HepG2 (cell line): ENCODE results near the gene GRK4. TPM values are rescaled to one million over a fixed set of nuclear protein-coding genes. Genes with fewer than 3 reads are reported as not detected.

Source experiments
- ATAC-seq: fragments of 200-7000 bp; cut with Tn5 transposase; 3 replicates; pipeline ENCODE4 v1.9.1; 2020; ENCODE audit warnings: mild to moderate bottlenecking, moderate library complexity
- BruUV-seq: library from RNA; stranded (reverse); fragments of 400-500 nt; replicated peaks from 2 replicates; lab custom pipeline; 2021; lab: Mats Ljungman, UMichigan
- CTCF ChIA-PET: fragments of 300-600 bp; formaldehyde crosslinking; extraction: SDS; loops from one replicate; lab custom pipeline; 2021; ENCODE audit warnings: low total read pairs, inconsistent platforms, low intra/inter-chr PET ratio; lab: Yijun Ruan, JAX
- POLR2A ChIA-PET: fragments of 350-600 bp; sonication (Branson Sonifier 250); formaldehyde crosslinking; loops from one replicate; lab custom pipeline; 2020; ENCODE audit warnings: antibody characterized with exemption, inconsistent platforms; lab: Yijun Ruan, JAX
- DNase-seq: peaks from one replicate; pipeline ENCODE4 v3.0.0-alpha.2; 2015; ENCODE audit warnings: low spot score
- FAIRE-seq: peaks from 3 replicates; lab custom pipeline; 2011; peaks lifted over from hg19 to GRCh38; lab: Jason Lieb, UNC
- H2AFZ ChIP-seq: one replicate; pipeline ENCODE4 v1.6.1; 2011; ENCODE audit warnings: low read length, inconsistent platforms
- H3K27ac ChIP-seq: fragments of 300-600 bp; 3 replicates; pipeline ENCODE4 v1.8.0; 2011; ENCODE audit warnings: mixed run types, mild to moderate bottlenecking, mixed read lengths, low read length, inconsistent platforms; ENCODE audit not compliant: insufficient read depth; ENCODE audit errors: extremely low read length
- H3K27me3 ChIP-seq, 2 experiments: fragments of 200-600 bp in 1 of 2; 2 replicates in 1 of 2; 3 replicates in 1 of 2; pipeline versions ENCODE4 v1.6.0 to v1.8.0; 2011; ENCODE audit warnings: low read length in 2 of 2, mild to moderate bottlenecking in 2 of 2, moderate library complexity in 2 of 2, inconsistent platforms in 1 of 2; ENCODE audit not compliant: insufficient read depth in 2 of 2, control insufficient read depth in 1 of 2
- H3K36me3 ChIP-seq, 2 experiments: fragments of 200-600 bp in 1 of 2; replicated peaks in 1 of 2; 2 replicates in 1 of 2; 3 replicates in 1 of 2; pipeline versions ENCODE4 v1.5.1 to v1.8.0; 2011; ENCODE audit warnings: low read length in 2 of 2, inconsistent platforms in 1 of 2; ENCODE audit not compliant: insufficient read depth in 2 of 2, control insufficient read depth in 1 of 2
- H3K4me1 ChIP-seq: 2 replicates; pipeline ENCODE4 v1.5.1; 2012; ENCODE audit warnings: low read length, inconsistent platforms; ENCODE audit not compliant: insufficient read depth
- H3K4me2 ChIP-seq: 2 replicates; pipeline ENCODE4 v1.6.0; 2011; ENCODE audit warnings: low read depth, low read length, inconsistent platforms
- H3K4me3 ChIP-seq, 3 experiments: fragments of 200-600 bp in 1 of 3; sonication (generic), shearing (Covaris generic) in 1 of 3; replicated peaks in 1 of 3; 2 replicates each; pipeline ENCODE4 v1.5.1; 2011 to 2016; ENCODE audit warnings: low read length in 3 of 3, inconsistent platforms in 2 of 3, low read depth in 2 of 3, mild to moderate bottlenecking in 2 of 3, control low read depth in 1 of 3, mixed read lengths in 1 of 3; ENCODE audit not compliant: insufficient read depth in 1 of 3
- H3K79me2 ChIP-seq: one replicate; pipeline ENCODE4 v1.6.1; 2011; ENCODE audit warnings: low read length, inconsistent platforms; ENCODE audit not compliant: insufficient read depth
- H3K9ac ChIP-seq: 2 replicates; pipeline ENCODE4 v1.6.0; 2011; ENCODE audit warnings: mild to moderate bottlenecking, low read depth, low read length, inconsistent platforms; ENCODE audit not compliant: insufficient read depth
- H3K9me3 ChIP-seq: 2 replicates; pipeline ENCODE4 v1.5.1; 2012; ENCODE audit warnings: mild to moderate bottlenecking, low read length
- H4K20me1 ChIP-seq: 2 replicates; pipeline ENCODE4 v1.6.0; 2011; ENCODE audit warnings: inconsistent platforms, mild to moderate bottlenecking, low read length, moderate library complexity; ENCODE audit not compliant: insufficient read depth
- ZNF33A ChIP-seq: sonication (generic); formaldehyde crosslinking; IDR thresholded peaks from 2 replicates; pipeline ENCODE4 v1.5.1; 2020; ENCODE audit warnings: missing genetic modification reagents, mild to moderate bottlenecking, moderate library complexity, borderline replicate concordance
- ZNF878 ChIP-seq: sonication (generic); formaldehyde crosslinking; IDR thresholded peaks from 2 replicates; pipeline ENCODE4 v1.8.1; 2023; ENCODE audit warnings: mild to moderate bottlenecking, missing genetic modification reagents, moderate library complexity
- WGBS: methylation state at CpG from one replicate; pipeline ENCODE4 v1.1.6; 2017; ENCODE audit warnings: low lambda C conversion rate; 5-methylcytosine and 5-hydroxymethylcytosine counted together
- in situ Hi-C: cut with HindIII; loops from 2 replicates; pipeline ENCODE4 v1.10.0; 2017; ENCODE audit warnings: low pct_unique_long_range_greater_than_20kb; ENCODE audit not compliant: extremely low pct_ligation_motif_present
- intact Hi-C: fragments of 100-400 bp; cut with micrococcal nuclease; formaldehyde crosslinking; loops from one replicate; pipeline ENCODE4 v1.10.0; 2022; ENCODE audit not compliant: unreplicated experiment
- polyA plus RNA-seq, 8 experiments: library from polyadenylated mRNA; depleted of rRNA in 3 of 8; stranded (reverse) in 7 of 8; unstranded in 1 of 8; fragments of >200 nt; fragmentation: Illumina TruSeq in 4 of 8; extraction: Trizol in 4 of 8; gene quantifications; 2 replicates each; pipeline versions ENCODE4 v1.2.1 to v1.2.3, GENCODE V29; 2011 to 2016; ENCODE audit warnings: low read depth in 4 of 8, missing spikeins in 1 of 8, mixed read lengths in 1 of 8; ENCODE audit not compliant: insufficient read depth in 1 of 8
- total RNA-seq, 5 experiments: library from RNA; depleted of rRNA; stranded (reverse); fragments of >200 nt; fragmentation: Illumina TruSeq; extraction: Trizol; gene quantifications; 2 replicates each; pipeline ENCODE4 v1.2.3, GENCODE V29; 2016; ENCODE audit warnings: low read depth in 1 of 5
- TF ChIP-seq, protein P1 (sequence below): sonication (generic); formaldehyde crosslinking; IDR thresholded peaks from 2 replicates; pipeline ENCODE4 v1.4.0; 2020; ENCODE audit warnings: missing genetic modification reagents
- TF ChIP-seq, protein P2 (sequence below): sonication (generic); formaldehyde crosslinking; IDR thresholded peaks from 2 replicates; pipeline ENCODE4 v1.4.0; 2020; ENCODE audit warnings: missing genetic modification reagents

GRK4 gene
- total and polyA plus RNA-seq, 2 of the 13 experiments (the other 11 are each of a cell fraction or from before 2014, with no cell fraction given), result 1.8 to 2.0 TPM

DNA sequence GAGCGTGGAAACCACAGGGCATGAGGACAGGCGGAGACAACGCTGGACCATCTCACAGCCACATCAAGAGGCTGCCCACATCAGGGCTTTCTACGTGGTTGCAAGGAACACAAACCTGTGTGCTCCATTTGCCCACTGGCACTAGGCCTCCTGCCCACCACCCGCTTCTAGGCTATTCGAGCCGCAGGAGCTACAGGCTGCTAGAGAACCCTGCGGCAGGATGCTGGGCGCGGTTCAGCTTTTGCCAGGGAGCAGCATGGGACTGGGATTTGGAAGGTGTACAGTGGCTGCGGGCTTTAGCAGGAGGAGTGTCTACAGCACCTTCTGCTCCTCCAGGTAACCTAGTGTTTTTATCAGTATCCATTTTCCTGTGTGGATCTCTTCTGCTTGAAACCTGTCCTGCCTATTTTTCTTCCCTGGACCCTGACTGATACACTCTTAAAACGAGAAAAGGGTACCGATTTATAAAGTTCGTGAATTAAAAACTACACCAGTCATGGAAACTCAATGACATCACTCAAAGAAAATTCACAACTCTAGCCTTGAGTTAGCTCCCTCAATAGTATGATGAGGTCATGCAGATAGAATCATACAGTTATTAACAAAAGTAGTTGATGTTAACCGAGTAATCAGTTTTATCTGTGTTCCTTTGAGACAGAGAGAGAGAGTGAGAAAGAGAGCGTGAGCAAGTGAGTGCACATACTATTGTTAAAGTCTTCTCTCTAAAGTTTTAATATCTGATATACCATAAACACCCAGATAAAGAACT lies 13.0 kb upstream of the GRK4 start (continued):
- no peak for TF ChIP-seq ZNF878
- no peak for TF ChIP-seq ZNF33A (CRISPR knock-in tag)

DNA sequence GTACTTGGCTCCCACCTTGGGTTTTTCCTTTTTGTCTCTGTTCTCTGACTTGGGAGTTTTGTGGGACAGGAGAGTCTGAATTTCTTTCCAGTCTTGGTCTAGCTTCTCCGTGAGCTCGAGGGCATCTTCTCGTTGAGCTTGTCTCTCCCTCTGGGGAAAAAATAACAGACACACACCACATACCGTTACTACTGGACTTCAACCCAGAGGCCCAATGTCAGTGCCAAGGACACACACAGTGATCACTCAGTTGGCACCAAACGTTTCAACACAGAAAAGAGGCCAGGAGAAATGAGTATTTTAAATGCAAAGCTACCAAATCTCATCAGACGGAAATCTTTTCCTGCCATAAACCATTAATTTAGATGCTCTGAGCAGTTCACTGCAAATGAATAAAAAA lies 9.9 kb upstream of the GRK4 start:
- H3K79me2 ChIP-seq, result peaks cover 8% of the 10 kb centered on the region

More for the DNA sequence above, 9.9 kb upstream of the GRK4 start:
- Histone ChIP-seq H3K4me1 (peaks cover 23% of the 10 kb centered on the region; the same call in 1 of the 2 replicates), H3K9ac (no peak overlapping the region), H3K9me3 (no peaks in the 10 kb centered on the region), H4K20me1 (peaks cover 11% of the 10 kb centered on the region), H3K36me3 (peaks cover 36 to 80% of the 10 kb centered on the region in 2 experiments), H3K4me2 (no peak overlapping the region), H3K27me3 (no peaks in the 10 kb centered on the region), H3K27ac (peak overlapping the region; percentile 46), H3K4me3 (no peak overlapping the region), H2AFZ (no peak overlapping the region)
- intact Hi-C loops, result no loop called here
- 74% methylated on average over 6 of the region's 6 CpGs for WGBS
- TF ChIP-seq, protein P1, sequence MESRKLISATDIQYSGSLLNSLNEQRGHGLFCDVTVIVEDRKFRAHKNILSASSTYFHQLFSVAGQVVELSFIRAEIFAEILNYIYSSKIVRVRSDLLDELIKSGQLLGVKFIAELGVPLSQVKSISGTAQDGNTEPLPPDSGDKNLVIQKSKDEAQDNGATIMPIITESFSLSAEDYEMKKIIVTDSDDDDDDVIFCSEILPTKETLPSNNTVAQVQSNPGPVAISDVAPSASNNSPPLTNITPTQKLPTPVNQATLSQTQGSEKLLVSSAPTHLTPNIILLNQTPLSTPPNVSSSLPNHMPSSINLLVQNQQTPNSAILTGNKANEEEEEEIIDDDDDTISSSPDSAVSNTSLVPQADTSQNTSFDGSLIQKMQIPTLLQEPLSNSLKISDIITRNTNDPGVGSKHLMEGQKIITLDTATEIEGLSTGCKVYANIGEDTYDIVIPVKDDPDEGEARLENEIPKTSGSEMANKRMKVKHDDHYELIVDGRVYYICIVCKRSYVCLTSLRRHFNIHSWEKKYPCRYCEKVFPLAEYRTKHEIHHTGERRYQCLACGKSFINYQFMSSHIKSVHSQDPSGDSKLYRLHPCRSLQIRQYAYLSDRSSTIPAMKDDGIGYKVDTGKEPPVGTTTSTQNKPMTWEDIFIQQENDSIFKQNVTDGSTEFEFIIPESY (CRISPR knock-in tag), result peak; percentile 55; the same call in 1 of the 2 replicates
- TF ChIP-seq, protein P2, sequence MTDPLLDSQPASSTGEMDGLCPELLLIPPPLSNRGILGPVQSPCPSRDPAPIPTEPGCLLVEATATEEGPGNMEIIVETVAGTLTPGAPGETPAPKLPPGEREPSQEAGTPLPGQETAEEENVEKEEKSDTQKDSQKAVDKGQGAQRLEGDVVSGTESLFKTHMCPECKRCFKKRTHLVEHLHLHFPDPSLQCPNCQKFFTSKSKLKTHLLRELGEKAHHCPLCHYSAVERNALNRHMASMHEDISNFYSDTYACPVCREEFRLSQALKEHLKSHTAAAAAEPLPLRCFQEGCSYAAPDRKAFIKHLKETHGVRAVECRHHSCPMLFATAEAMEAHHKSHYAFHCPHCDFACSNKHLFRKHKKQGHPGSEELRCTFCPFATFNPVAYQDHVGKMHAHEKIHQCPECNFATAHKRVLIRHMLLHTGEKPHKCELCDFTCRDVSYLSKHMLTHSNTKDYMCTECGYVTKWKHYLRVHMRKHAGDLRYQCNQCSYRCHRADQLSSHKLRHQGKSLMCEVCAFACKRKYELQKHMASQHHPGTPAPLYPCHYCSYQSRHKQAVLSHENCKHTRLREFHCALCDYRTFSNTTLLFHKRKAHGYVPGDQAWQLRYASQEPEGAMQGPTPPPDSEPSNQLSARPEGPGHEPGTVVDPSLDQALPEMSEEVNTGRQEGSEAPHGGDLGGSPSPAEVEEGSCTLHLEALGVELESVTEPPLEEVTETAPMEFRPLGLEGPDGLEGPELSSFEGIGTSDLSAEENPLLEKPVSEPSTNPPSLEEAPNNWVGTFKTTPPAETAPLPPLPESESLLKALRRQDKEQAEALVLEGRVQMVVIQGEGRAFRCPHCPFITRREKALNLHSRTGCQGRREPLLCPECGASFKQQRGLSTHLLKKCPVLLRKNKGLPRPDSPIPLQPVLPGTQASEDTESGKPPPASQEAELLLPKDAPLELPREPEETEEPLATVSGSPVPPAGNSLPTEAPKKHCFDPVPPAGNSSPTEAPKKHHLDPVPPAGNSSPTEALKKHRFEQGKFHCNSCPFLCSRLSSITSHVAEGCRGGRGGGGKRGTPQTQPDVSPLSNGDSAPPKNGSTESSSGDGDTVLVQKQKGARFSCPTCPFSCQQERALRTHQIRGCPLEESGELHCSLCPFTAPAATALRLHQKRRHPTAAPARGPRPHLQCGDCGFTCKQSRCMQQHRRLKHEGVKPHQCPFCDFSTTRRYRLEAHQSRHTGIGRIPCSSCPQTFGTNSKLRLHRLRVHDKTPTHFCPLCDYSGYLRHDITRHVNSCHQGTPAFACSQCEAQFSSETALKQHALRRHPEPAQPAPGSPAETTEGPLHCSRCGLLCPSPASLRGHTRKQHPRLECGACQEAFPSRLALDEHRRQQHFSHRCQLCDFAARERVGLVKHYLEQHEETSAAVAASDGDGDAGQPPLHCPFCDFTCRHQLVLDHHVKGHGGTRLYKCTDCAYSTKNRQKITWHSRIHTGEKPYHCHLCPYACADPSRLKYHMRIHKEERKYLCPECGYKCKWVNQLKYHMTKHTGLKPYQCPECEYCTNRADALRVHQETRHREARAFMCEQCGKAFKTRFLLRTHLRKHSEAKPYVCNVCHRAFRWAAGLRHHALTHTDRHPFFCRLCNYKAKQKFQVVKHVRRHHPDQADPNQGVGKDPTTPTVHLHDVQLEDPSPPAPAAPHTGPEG (CRISPR knock-in tag), result no peak
- FAIRE-seq (no peak), DNase-seq (no peak), ATAC-seq (no peak)
- CTCF ChIA-PET, result interaction anchor here (1.4 to 1.5 kb wide), 2 partner anchors 10 to 512 kb away, joined by 6 to 10 read pairs; partner anchors contain the start of genes GRK4 and NOP14
- in situ Hi-C loops, result no loop called here
- BruUV-seq, result no TSS peak
- POLR2A ChIA-PET, result interaction anchor here (1.4 to 2.0 kb wide), 2 partner anchors 10 to 18 kb away, joined by 5 to 15 read pairs; partner anchors contain the start of genes GRK4 and NOP14
